AG04449 (cell line): ENCODE measurements around the gene PILRA.

ENCODE experiments used
- CTCF ChIA-PET: fragments of 350-600 bp; formaldehyde crosslinking; extraction: SDS; loops from one replicate; lab custom pipeline; 2021; ENCODE audit warnings: antibody characterized with exemption; lab: Yijun Ruan, JAX
- POLR2A ChIA-PET: fragments of 400-600, 350-600 bp; formaldehyde crosslinking; extraction: SDS; loops from one replicate; lab custom pipeline; 2020; ENCODE audit warnings: antibody characterized with exemption, inconsistent platforms; lab: Yijun Ruan, JAX
- DNase-seq: peaks from one replicate; pipeline ENCODE4 v3.0.0-alpha.2; 2010; ENCODE audit warnings: low read depth, low spot score
- H3K4me3 ChIP-seq: 2 replicates; pipeline ENCODE4 v1.5.1; 2011; ENCODE audit warnings: low read depth, mild to moderate bottlenecking, control low read depth, low read length
- TF ChIP-seq, protein P1 (sequence below): IDR thresholded peaks from one replicate; pipeline ENCODE4 v1.5.1; 2011; ENCODE audit warnings: mild to moderate bottlenecking, moderate library complexity, low read length, control low read depth, inconsistent platforms; ENCODE audit not compliant: insufficient read depth; ENCODE audit errors: missing control alignments

PILRA gene

GRCh38 chr7:100352984-100353684, 20.2 kb upstream of the PILRA start:
- DNase-seq = no peak
- POLR2A ChIA-PET = interaction anchor here (0.6 kb wide), 1 partner anchor 1264 kb away, joined by 3 read pairs; no protein-coding TSS in a partner anchor
- TF ChIP-seq, protein P1, sequence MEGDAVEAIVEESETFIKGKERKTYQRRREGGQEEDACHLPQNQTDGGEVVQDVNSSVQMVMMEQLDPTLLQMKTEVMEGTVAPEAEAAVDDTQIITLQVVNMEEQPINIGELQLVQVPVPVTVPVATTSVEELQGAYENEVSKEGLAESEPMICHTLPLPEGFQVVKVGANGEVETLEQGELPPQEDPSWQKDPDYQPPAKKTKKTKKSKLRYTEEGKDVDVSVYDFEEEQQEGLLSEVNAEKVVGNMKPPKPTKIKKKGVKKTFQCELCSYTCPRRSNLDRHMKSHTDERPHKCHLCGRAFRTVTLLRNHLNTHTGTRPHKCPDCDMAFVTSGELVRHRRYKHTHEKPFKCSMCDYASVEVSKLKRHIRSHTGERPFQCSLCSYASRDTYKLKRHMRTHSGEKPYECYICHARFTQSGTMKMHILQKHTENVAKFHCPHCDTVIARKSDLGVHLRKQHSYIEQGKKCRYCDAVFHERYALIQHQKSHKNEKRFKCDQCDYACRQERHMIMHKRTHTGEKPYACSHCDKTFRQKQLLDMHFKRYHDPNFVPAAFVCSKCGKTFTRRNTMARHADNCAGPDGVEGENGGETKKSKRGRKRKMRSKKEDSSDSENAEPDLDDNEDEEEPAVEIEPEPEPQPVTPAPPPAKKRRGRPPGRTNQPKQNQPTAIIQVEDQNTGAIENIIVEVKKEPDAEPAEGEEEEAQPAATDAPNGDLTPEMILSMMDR = no peak
- H3K4me3 ChIP-seq = no peak overlapping the region
- CTCF ChIA-PET = interaction anchor here (1.7 to 2.1 kb wide), 2 partner anchors 54 to 221 kb away, joined by 4 to 5 read pairs; no protein-coding TSS in a partner anchor

- TF ChIP-seq, protein P1 = no peak
- DNase-seq = no peak
- CTCF ChIA-PET = interaction anchor here (1.2 to 2.1 kb wide), 3 partner anchors 8 to 221 kb away, joined by 4 to 5 read pairs (median 4); no protein-coding TSS in a partner anchor
- POLR2A ChIA-PET = no interaction called here
- no peak overlapping the region for H3K4me3 ChIP-seq
Measured at GRCh38 chr7:100353685-100354330, 19.5 kb upstream of the PILRA start.

- H3K4me3 ChIP-seq = no peak overlapping the region
- ChIA-PET CTCF (no interaction called here), POLR2A (no interaction called here)
- no peak for DNase-seq
- TF ChIP-seq, protein P1 = no peak
Measured at GRCh38 chr7:100356416-100357068, 16.7 kb upstream of the PILRA start.

DNA sequence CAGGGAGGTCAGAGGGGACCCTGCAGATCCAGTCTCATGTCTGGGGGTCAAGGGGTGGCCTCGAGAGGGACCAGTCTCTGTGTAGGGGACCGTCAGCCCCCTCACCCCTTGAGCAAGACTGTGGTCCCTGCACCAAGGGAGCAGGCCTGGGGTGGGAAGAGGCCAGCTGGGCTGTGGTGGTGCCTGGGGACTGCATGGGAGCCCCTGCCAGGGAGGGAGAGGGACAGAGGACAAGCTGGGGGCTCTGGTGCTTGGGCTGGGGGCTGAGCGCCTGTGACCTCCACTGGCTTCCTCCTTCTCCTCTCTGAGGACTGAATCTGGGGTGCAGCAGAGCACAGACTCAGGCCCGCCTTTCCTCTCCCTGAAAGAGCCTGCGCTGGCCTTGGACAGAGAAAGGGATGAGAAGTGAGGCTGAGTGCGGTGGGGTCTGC, 16.1 kb upstream of the PILRA start:
- ChIA-PET CTCF (no interaction called here), POLR2A (no interaction called here)
- TF ChIP-seq, protein P1 = no peak
- H3K4me3 ChIP-seq = no peak overlapping the region
- no peak for DNase-seq

DNA sequence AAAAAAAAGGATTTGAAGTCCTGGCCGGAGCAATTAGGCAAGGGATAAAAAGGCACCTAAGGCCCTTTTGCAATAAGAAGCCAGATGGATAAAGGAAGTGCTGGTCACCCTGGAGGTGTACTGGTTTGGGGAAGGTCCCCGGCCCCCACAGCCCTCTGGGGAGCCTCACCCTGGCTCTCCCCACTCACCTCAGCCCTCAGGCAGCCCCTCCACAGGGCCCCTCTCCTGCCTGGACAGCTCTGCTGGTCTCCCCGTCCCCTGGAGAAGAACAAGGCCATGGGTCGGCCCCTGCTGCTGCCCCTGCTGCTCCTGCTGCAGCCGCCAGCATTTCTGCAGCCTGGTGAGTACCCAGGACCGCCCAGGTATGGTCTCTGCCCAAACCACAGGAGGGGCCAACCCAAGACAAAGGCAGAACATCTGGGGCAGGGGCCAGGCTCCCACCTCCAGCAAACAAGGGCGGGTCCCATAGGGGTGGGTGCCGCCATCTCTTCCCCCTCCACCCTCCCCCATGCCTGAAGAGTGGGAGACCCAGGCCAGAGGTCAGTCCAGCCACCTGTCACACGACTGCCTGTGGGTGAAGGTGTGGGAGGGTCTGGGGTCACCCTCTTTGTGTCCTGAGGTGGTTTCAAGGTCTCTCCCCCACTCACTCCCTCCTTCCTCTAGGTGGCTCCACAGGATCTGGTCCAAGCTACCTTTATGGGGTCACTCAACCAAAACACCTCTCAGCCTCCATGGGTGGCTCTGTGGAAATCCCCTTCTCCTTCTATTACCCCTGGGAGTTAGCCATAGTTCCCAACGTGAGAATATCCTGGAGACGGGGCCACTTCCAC, 15.0 kb upstream of the PILRA start, which contains the start of gene PILRB:
PILRB (plus strand) TSS at position 91 of the 830 bp plus-strand sequence; CDS start at position 277, 186 bp downstream.
- no peak within 1 kb of the TSS for H3K4me3 ChIP-seq
- POLR2A ChIA-PET = no interaction called here
- DNase-seq = no peak
- CTCF ChIA-PET = interaction anchor here (1.0 to 2.5 kb wide), 2 partner anchors 12 to 47 kb away, joined by 3 to 7 read pairs; no protein-coding TSS in a partner anchor
- TF ChIP-seq, protein P1 = no peak
